DOHH2 (cell line): Measurements from ENCODE around the gene TTC7B.

Source experiments
- CTCF ChIP-seq: fragments of 200-600 bp; sonication (generic); IDR thresholded peaks from one replicate; pipeline ENCODE4 v1.5.1; 2014; ENCODE audit warnings: antibody characterized with exemption, mild to moderate bottlenecking, low read depth, low read length; ENCODE audit not compliant: poor library complexity, severe bottlenecking
- EZH2phosphoT487 ChIP-seq: fragments of 200-600 bp; sonication (generic); IDR thresholded peaks from 2 replicates; pipeline ENCODE4 v1.6.1; 2017; ENCODE audit warnings: borderline replicate concordance, mild to moderate bottlenecking, antibody characterized with exemption, low read length, moderate library complexity, mixed read lengths

- TF ChIP-seq CTCF, result no peak
- no peak for TF ChIP-seq EZH2phosphoT487
Measured at GRCh38 chr14:90484291-90484690, 331.9 kb downstream of the TTC7B start.
